ENCODE data around the gene FASN. TPM values are rescaled to one million over a fixed set of nuclear protein-coding genes. Genes with fewer than 3 reads are reported as not detected.
A peak's percentile ranks its signal among the peaks of the same experiment; 100 is the strongest.

Gene FASN
- total RNA-seq, 1 donor from 2014 or later = 439 TPM

- TF ChIP-seq CTCF (IDR thresholded peaks at IDR 0.05; ENCODE audit: partially characterized antibody, unreplicated experiment) = no peak
- Mint-ChIP-seq H3K27me3 (ENCODE audit: unreplicated experiment) (peaks cover 4% of the 10 kb centered on the region), H3K27ac (ENCODE audit: unreplicated experiment) (peak overlapping the region; percentile 62), H3K4me1 (ENCODE audit: low read depth, unreplicated experiment) (no peaks in the 10 kb centered on the region), H3K36me3 (ENCODE audit: unreplicated experiment) (no peaks in the 10 kb centered on the region), H3K9me3 (ENCODE audit: unreplicated experiment) (peaks cover 8% of the 10 kb centered on the region), H3K4me3 (ENCODE audit: unreplicated experiment) (no peak overlapping the region)
- no peak for DNase-seq
Measured at GRCh38 chr17:82078433-82078832, 19.6 kb downstream of the FASN start.

GRCh38 chr17:82077617-82078358 is 20.2 kb downstream of the FASN start:
- no peak for TF ChIP-seq CTCF (IDR thresholded peaks at IDR 0.05; ENCODE audit: partially characterized antibody, unreplicated experiment)
- no peak for DNase-seq
- Mint-ChIP-seq H3K27ac (ENCODE audit: unreplicated experiment) (peak overlapping the region; percentile 62), H3K9me3 (ENCODE audit: unreplicated experiment) (peaks cover 8% of the 10 kb centered on the region), H3K4me3 (ENCODE audit: unreplicated experiment) (no peak overlapping the region), H3K4me1 (ENCODE audit: low read depth, unreplicated experiment) (no peaks in the 10 kb centered on the region), H3K27me3 (ENCODE audit: unreplicated experiment) (peaks cover 5% of the 10 kb centered on the region), H3K36me3 (ENCODE audit: unreplicated experiment) (no peaks in the 10 kb centered on the region)

GRCh38 chr17:82076785-82077591 is 21.0 kb downstream of the FASN start:
- DNase-seq = peak; percentile 55
- Mint-ChIP-seq H3K4me3 (ENCODE audit: unreplicated experiment) (no peak overlapping the region), H3K36me3 (ENCODE audit: unreplicated experiment) (no peaks in the 10 kb centered on the region), H3K9me3 (ENCODE audit: unreplicated experiment) (peaks cover 8% of the 10 kb centered on the region), H3K27me3 (ENCODE audit: unreplicated experiment) (peaks cover 5% of the 10 kb centered on the region), H3K27ac (ENCODE audit: unreplicated experiment) (no peak overlapping the region), H3K4me1 (ENCODE audit: low read depth, unreplicated experiment) (no peaks in the 10 kb centered on the region)
- no peak for TF ChIP-seq CTCF (IDR thresholded peaks at IDR 0.05; ENCODE audit: partially characterized antibody, unreplicated experiment)

GRCh38 chr17:82076018-82076784 is 21.8 kb downstream of the FASN start:
- no peaks in the 10 kb centered on the region for H3K36me3 Mint-ChIP-seq (ENCODE audit: unreplicated experiment)
- DNase-seq = no peak
- H3K4me3 Mint-ChIP-seq (ENCODE audit: unreplicated experiment) = no peak overlapping the region
- H3K9me3 Mint-ChIP-seq (ENCODE audit: unreplicated experiment) = peaks cover 8% of the 10 kb centered on the region
- H3K27me3 Mint-ChIP-seq (ENCODE audit: unreplicated experiment) = peaks cover 5% of the 10 kb centered on the region
- H3K27ac Mint-ChIP-seq (ENCODE audit: unreplicated experiment) = no peak overlapping the region
- no peak for TF ChIP-seq CTCF (IDR thresholded peaks at IDR 0.05; ENCODE audit: partially characterized antibody, unreplicated experiment)
- no peaks in the 10 kb centered on the region for H3K4me1 Mint-ChIP-seq (ENCODE audit: low read depth, unreplicated experiment)
